Fibroblast of lung (primary cell): Measurements from ENCODE around the gene TRAF3. TPM values are rescaled to one million over a fixed set of nuclear protein-coding genes. Genes with fewer than 3 reads are reported as not detected.

ENCODE experiments used
- DNase-seq, 2 donors: peaks; one replicate each; pipeline versions ENCODE4 v3.0.0 to v3.0.0-alpha.2; 2010; ENCODE audit warnings: low read depth in 2 of 2
- H2AFZ ChIP-seq: 2 replicates; pipeline ENCODE4 v1.5.1; 2012; ENCODE audit warnings: low read length, control low read depth, inconsistent platforms
- H3K27ac ChIP-seq: 2 replicates; pipeline ENCODE4 v1.5.1; 2011; ENCODE audit warnings: low read length, control low read depth; ENCODE audit not compliant: insufficient read depth
- H3K27me3 ChIP-seq: 2 replicates; pipeline ENCODE4 v1.5.1; 2011; ENCODE audit warnings: mild to moderate bottlenecking, low read length; ENCODE audit not compliant: control insufficient read depth, insufficient read depth
- H3K36me3 ChIP-seq: 2 replicates; pipeline ENCODE4 v1.5.1; 2011; ENCODE audit warnings: low read length; ENCODE audit not compliant: control insufficient read depth, insufficient read depth
- H3K4me1 ChIP-seq: 2 replicates; pipeline ENCODE4 v1.5.1; 2011; ENCODE audit warnings: low read length; ENCODE audit not compliant: control insufficient read depth, insufficient read depth; ENCODE audit errors: extremely low read depth
- H3K4me2 ChIP-seq: 2 replicates; pipeline ENCODE4 v1.5.1; 2011; ENCODE audit warnings: low read length, control low read depth; ENCODE audit not compliant: insufficient read depth; ENCODE audit errors: extremely low read depth
- H3K4me3 ChIP-seq, 4 experiments: fragments of 200-600 bp in 1 of 4; sonication (generic) in 1 of 4; replicated peaks in 1 of 4; 2 replicates each; pipeline ENCODE4 v1.5.1; 2011 to 2016; ENCODE audit warnings: low read length in 4 of 4, low read depth in 3 of 4, mild to moderate bottlenecking in 3 of 4, control low read depth in 2 of 4, inconsistent platforms in 1 of 4, mixed read lengths in 1 of 4; ENCODE audit not compliant: insufficient read depth in 1 of 4; ENCODE audit errors: control extremely low read depth in 1 of 4
- H3K79me2 ChIP-seq: 2 replicates; pipeline ENCODE4 v1.5.1; 2012; ENCODE audit warnings: mild to moderate bottlenecking, low read length, inconsistent platforms; ENCODE audit not compliant: control insufficient read depth, insufficient read depth
- H3K9ac ChIP-seq: 2 replicates; pipeline ENCODE4 v1.5.1; 2011; ENCODE audit warnings: mild to moderate bottlenecking, low read length, control low read depth; ENCODE audit not compliant: insufficient read depth
- H3K9me3 ChIP-seq: 2 replicates; pipeline ENCODE4 v1.5.1; 2012; ENCODE audit warnings: low read depth, low read length; ENCODE audit not compliant: control insufficient read depth, insufficient read depth
- H4K20me1 ChIP-seq: 2 replicates; pipeline ENCODE4 v1.5.1; 2011; ENCODE audit warnings: low read length; ENCODE audit not compliant: control insufficient read depth, insufficient read depth; ENCODE audit errors: extremely low read depth
- CTCF ChIP-seq, 2 donors: IDR thresholded peaks in 1 of 2; conservative IDR thresholded peaks in 1 of 2; 1 replicate in 1 of 2; 2 replicates in 1 of 2; pipeline ENCODE4 v1.5.1; 2011 to 2012; ENCODE audit warnings: low read length in 2 of 2, control low read depth in 1 of 2, inconsistent platforms in 1 of 2, low read depth in 1 of 2, mild to moderate bottlenecking in 1 of 2
- EZH2 ChIP-seq: IDR thresholded peaks from 2 replicates; pipeline ENCODE4 v1.5.1; 2012; ENCODE audit warnings: low read length, control low read depth, mild to moderate bottlenecking; ENCODE audit errors: missing control alignments
- polyA plus RNA-seq, 2 donors: library from polyadenylated mRNA; depleted of rRNA in 1 of 2; stranded (reverse) in 1 of 2; unstranded in 1 of 2; fragments of >200 nt; gene quantifications; 2 replicates each; pipeline ENCODE4 v1.2.1, GENCODE V29; 2011 to 2012; ENCODE audit warnings: missing spikeins in 1 of 2
- total RNA-seq: library from RNA; depleted of rRNA; stranded (reverse); fragments of >200 nt; gene quantifications from 2 replicates; pipeline ENCODE4 v1.2.1, GENCODE V29; 2014

TRAF3 gene
- total and polyA plus RNA-seq, 2 donors (not counting 1 experiment from before 2014, with no cell fraction given) = 12.1 to 14.4 TPM

GRCh38 chr14:102907303-102907844 is 130.1 kb downstream of the TRAF3 start:
- H3K27me3 ChIP-seq = no peaks in the 10 kb centered on the region
- no peaks in the 10 kb centered on the region for H3K9me3 ChIP-seq
- no peaks in the 10 kb centered on the region for H3K79me2 ChIP-seq
- H3K4me3 ChIP-seq = no peak overlapping the region
- no peak overlapping the region for H3K4me2 ChIP-seq
- peaks cover 3% of the 10 kb centered on the region for H3K36me3 ChIP-seq
- TF ChIP-seq EZH2 (no peak), CTCF (conservative IDR thresholded peaks at IDR 0.05 in 1 of 2, IDR thresholded peaks at IDR 0.05 in 1 of 2; ENCODE audit: low read depth in 1 of 2, low read length in 2 of 2) (no peak)
- no peak overlapping the region for H3K27ac ChIP-seq
- H3K9ac ChIP-seq = no peak overlapping the region
- no peaks in the 10 kb centered on the region for H4K20me1 ChIP-seq
- no peaks in the 10 kb centered on the region for H3K4me1 ChIP-seq
- H2AFZ ChIP-seq = no peak overlapping the region
- DNase-seq = no peak

- no peak for TF ChIP-seq EZH2
- no peak for TF ChIP-seq CTCF (conservative IDR thresholded peaks at IDR 0.05 in 1 of 2, IDR thresholded peaks at IDR 0.05 in 1 of 2; ENCODE audit: low read depth in 1 of 2, low read length in 2 of 2)
- Histone ChIP-seq H3K9ac (no peak overlapping the region), H3K79me2 (no peaks in the 10 kb centered on the region), H3K4me3 (no peak overlapping the region), H3K4me2 (no peak overlapping the region), H3K36me3 (peaks cover 3% of the 10 kb centered on the region), H3K27me3 (no peaks in the 10 kb centered on the region), H4K20me1 (no peaks in the 10 kb centered on the region), H2AFZ (no peak overlapping the region), H3K4me1 (no peaks in the 10 kb centered on the region), H3K9me3 (no peaks in the 10 kb centered on the region), H3K27ac (no peak overlapping the region)
- DNase-seq = no peak
These were observed 130.9 kb downstream of the TRAF3 start for GRCh38 chr14:102907980-102908730.

GRCh38 chr14:102908766-102909455 is 131.7 kb downstream of the TRAF3 start:
- DNase-seq = no peak
- H3K27me3 ChIP-seq = no peaks in the 10 kb centered on the region
- no peak overlapping the region for H3K27ac ChIP-seq
- no peak overlapping the region for H3K9ac ChIP-seq
- no peak overlapping the region for H2AFZ ChIP-seq
- H3K4me1 ChIP-seq = no peaks in the 10 kb centered on the region
- H3K79me2 ChIP-seq = no peaks in the 10 kb centered on the region
- no peak overlapping the region for H3K4me2 ChIP-seq
- no peaks in the 10 kb centered on the region for H4K20me1 ChIP-seq
- TF ChIP-seq CTCF (conservative IDR thresholded peaks at IDR 0.05 in 1 of 2, IDR thresholded peaks at IDR 0.05 in 1 of 2; ENCODE audit: low read depth in 1 of 2, low read length in 2 of 2) = no peak
- no peak for TF ChIP-seq EZH2
- H3K9me3 ChIP-seq = no peaks in the 10 kb centered on the region
- H3K36me3 ChIP-seq = peaks cover 3% of the 10 kb centered on the region
- no peak overlapping the region for H3K4me3 ChIP-seq
